Measurements from ENCODE around the gene CPNE1.
A peak's percentile ranks its signal among the peaks of the same experiment; 100 is the strongest.
"Not testable (repeated sequence)": the region's sequence is repeated elsewhere in the genome, so short reads cannot be mapped to it uniquely, and the experiment has no call there.

The CPNE1 gene

DNA sequence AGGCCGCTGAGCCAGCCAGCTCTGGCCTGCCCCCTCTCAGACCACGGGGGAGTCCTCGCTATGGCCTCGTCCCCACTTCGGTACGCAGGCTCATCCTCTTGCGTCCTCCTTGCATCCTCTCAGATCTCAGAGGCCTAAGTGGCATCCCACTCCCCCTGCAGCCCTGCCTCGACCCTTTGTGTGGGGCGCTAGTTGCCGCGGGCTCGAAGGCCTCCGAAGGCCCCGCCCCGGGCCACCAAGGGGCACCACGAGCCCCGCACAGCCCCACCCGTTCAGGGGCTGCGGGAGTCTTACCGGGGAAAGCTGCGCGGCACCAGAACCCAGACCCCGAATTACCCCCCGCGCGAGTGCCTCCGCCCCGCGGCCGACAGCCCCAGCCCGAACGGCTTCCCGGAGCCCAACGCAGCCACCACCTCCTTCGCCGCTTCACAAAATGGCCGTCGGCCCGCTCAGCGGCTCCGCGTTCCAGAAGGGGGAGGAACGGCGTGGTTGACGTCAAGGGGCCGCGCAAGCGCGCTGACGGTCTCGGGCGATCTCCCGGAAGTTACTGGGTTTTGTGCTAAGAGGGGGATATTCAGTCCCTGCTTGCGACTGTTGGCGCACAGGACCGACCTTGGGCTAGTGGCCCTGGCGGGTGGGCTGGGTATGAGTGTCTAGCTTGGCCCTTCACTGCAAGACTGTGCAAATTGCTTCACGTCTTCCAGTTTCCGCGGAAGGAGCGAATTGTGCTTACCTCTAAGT lies at the start of gene CPNE1, which contains the start of gene RBM12:
Gene CPNE1, minus strand, starts transcription at position 435 of the 741 bp plus-strand sequence. CDS start 31,977 bp downstream, outside the sequence.
Gene RBM12, minus strand, starts transcription at position 435 of the 741 bp plus-strand sequence. CDS start 9,578 bp downstream, outside the sequence.
- peak; percentile 94 for DNase-seq

DNA sequence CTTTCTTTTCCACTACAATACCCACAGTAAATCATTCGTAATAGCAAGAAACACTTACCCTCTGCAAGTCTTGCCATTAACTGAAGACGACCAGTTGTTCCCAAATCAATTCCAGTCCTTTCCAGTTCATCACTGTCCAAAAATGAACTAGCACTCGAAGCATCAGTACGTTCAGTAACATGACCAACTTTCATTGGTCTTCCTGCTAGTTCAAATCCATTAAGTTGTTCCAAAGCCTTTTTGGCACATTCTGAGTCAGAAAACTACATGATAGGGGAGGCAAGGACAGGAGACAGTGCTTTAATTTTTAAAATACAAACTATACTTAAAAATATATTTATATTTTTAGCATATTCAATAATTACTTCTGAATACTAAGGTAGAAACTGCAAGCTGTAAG lies 49.4 kb upstream of the CPNE1 start:
- no peak for DNase-seq

DNA sequence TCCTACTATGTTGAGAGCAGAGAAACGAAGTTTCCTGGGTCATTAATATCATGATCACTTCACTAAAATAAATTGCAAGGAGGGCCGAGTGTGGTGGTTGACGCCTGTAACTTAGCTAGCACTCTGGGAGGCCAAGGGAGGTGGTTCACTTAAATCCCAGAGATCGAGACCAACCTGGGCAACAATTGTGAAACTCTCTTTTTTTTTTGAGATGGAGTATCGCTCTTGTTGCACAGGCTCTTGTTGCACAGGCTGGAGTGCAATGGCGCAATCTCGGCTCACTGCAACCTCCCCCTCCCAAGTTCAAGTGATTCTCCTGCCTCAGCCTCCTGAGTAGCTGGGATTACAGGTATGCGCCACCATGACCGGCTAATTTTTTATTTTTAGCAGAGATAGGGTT lies 48.4 kb upstream of the CPNE1 start:
- DNase-seq, result not testable (repeated sequence)

DNA sequence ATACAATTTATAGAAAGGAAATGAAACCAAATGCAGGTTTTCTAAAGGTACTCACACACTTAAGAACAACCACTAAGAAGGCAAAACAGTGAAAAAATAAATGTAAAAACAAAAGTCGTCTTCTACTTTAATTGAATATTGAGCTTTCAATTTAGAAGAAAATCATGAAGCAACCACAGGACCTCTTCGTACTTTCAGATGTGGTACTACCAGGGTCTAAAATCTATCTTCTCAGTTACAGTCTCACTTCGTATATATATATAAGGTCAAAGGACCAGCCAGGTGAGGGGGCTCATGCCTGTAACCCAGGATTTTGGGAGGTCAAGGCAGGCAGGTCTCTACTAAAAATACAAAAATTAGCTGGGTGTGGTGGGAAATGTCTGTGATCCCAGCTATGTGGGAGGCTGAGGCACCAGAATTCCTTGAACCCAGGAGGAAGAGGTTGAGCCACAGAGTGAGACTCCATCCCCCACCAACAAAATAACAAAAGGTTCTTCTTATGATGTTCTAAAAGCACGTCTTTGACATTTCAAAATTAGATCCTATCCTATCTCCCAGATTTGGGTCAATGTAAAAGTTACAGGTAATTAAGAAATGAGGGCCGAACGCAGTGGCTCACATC lies 47.0 kb upstream of the CPNE1 start:
- no peak for DNase-seq

DNA sequence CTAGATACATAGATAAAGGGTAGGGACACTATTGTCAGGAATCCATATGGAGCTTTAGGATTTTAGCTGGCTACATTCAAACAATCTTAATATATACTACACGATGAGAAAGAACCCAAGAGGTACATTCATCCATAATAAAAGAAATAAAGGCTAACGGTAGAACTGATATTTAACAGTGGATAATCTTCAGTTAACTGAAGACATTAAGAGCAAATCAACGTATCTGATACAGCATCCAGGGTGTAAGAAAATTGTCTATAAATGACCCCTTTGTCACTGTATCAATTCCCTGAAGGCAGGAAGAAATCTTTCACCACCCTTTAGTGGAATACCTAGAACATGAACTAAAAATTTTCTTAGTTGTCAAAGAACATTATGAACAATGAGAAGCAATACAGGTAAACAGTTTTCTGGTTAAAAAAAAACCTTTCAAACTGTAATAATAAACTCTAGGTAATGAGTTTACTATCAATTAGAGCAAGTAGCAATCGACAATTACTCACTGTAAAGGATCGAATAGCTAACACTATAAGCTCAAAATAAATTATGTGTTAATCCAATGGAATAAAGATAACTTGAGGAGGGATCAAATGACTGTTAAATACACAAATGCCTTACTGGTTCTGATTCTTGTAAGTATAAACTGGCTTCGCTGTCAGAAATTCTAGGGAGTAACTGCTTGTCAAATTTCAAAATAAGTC lies 46.3 kb upstream of the CPNE1 start:
- no peak for DNase-seq

DNA sequence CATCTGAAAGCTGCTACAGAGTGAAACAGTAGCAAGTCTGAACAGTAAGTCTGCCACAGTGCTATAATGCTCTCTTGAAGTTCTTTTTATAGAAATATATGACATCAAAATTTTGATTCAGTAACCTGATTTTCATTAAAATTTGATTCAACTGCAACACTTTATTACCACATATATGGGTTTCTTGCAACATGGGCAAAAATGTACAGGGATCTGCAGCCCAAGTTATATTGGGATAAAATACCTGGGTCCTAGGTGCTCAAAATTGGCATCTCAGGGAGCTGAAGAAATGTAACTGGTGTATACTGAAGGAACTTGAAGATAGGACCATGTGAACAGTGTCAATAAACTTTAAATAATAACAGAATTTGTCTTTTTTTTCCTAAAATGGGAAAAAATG lies 45.3 kb upstream of the CPNE1 start:
- DNase-seq, result no peak

DNA sequence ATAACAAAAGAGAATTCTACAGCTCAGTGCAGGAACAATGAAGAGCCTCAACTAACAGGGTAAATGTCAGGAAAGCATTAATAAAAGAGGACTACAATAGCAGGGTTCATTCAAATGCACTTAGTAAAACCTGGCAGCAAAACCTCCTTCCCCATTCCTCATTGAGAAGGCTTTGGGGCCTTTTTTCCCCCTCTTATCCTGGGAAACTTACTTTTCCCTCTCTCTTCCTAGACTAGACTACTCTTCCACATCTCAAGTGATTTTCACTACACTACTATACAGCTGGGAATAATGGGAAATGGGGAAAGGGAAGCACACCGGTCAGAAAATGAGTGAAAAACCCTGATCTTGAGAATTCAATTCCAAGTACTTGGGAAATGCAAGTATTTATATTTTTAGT lies 44.6 kb upstream of the CPNE1 start:
- no peak for DNase-seq

DNA sequence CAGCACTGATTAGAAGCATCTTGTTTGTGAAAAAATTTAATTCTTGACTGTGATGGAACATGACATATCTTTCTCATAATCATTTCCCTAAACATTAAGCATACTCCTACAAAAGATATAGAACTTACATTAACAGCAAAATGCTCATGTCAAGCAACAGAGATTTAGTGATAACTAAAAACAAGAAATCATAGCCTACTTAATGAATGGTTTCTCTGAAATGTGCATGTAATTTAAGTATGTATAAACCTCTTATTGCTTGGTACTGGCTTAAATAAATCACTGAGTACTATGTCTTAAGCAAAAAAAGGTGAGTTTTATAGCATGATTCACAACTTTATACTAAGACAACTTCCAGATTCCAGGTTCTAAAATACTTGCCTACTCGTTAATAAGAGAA lies 43.8 kb upstream of the CPNE1 start:
- DNase-seq, result no peak

DNA sequence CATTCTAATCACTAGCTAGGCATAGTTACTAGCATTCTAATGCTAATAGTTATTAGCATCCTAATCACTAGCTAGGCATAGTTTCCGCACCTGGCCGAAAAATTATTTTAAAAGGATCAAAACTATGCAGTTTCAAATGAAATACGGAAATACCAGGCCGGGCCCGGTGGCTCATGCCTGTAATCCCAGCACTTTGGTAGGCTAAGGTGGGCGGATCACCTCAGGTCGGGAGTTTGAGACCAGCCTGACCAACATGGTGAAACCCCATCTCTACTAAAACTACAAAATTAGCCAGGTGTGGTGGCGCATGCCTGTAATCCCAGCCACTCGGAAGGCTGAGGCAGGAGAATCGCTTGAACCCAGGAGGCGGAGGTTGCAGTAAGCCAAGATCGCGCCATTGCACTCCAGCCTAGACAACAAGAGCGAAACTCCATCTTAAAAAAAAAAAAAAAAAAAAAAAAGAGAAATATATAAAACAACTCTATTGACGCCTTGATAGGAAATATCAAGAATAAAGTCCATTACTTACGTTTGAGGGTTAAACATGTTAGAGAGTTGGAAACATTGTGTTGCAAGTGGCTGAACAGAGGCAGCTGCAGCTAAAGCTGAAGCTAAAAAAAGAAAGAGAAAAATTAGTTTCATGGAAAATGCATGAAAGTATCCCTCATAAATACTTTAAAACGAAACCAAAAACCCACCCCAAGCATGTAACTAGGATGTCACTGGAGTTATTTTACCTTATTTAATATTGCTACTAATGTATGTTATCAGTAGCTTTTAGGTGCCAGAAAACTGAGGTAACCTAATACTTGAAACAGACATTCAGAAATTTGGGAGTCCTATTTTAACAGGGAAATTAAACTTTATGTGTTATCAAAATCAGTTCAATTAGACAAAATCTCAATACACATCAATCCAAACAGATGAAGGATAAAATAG lies 42.2 kb upstream of the CPNE1 start:
- DNase-seq, result not testable (repeated sequence)

DNA sequence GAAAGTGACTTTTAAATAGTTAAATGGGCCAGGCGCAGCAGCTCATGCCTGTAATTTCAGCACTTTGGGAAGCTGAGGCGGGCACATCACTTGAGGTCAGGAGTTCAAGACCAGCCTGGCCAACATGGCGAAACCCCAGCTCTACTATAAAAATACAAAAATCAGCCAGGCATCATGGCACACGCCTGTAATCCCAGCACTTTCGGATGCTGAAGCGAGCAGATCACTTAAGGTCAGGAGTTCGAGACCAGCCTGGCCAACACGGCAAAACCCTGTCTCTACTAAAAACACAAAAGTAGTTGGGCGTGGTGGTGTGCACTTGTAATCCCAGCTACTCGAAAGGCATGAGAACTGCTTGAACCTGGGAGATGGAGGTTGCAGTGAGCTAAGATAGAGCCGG lies 41.2 kb upstream of the CPNE1 start:
- DNase-seq, result not testable (repeated sequence)

DNA sequence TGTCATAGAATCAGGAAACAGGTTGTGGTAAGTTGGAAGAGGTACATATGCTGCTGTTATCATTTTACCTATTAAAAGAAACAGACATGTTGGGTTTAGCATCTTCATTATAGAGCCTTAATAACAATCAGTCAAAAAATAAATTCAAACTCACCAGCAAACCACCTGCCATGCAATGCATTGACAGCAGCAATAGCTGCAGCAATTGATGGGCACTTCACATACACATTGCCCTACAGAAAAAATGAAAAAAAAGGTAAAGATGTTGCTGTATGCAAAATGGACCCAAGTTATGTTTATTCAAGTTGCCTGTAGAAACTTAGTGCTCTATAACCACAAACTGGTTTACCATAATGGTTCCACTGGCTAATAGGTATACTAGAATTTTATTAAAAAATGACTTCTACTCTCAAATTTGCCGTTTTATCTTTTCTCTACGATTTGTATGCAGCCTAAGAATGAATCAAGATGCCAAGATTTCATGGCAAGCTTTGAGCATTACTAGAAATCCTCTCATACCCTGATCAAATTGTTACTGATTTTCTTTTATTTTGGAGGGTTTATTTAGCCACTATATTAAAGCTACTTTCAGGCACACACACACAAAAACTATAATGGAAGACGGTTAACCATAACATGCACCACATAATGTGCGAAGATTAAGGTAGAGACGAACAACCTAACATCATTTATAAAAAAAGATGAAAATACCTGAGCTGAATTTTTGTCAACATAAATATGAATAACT lies 40.0 kb upstream of the CPNE1 start:
- no peak for DNase-seq

DNA sequence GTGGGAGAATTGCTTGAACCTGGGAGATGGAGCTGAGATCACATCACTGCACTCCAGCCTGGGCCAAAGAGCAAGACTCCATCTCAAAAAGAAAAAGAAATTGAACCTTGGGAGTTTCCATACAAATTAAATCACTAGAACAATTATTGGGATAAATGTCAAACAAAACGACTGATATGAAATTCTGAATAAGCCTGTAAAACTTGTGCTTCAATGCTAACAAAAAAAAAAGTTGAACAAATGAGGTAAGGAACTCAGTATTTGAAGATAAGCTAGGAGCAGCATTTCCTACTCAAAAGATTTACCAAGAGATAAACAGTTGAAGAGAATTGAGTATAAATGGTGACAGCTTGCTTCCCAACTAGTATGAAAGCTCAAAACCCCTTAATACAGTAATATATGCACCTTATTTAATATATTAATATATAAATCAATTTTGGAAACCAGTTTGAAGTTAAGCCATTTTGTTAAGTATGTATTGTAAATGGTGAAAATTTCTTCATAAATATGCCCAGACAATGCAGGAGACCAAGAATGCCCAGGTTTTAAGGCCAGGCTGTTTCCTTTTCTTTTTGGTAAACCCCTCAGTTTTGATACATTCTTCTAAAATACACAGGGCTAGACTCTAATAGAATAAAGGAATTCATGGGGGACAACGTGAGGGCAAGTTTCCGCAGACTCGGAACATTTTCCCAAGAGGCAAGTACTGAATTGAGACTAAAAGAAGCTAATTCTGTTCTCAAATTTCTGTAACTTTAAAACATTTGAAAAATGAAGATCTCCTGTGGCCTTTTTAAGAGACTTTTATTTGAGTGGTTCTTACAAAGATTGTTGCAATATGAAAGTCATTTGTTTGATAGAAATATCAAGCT lies 38.4 kb upstream of the CPNE1 start:
- DNase-seq, result no peak

DNA sequence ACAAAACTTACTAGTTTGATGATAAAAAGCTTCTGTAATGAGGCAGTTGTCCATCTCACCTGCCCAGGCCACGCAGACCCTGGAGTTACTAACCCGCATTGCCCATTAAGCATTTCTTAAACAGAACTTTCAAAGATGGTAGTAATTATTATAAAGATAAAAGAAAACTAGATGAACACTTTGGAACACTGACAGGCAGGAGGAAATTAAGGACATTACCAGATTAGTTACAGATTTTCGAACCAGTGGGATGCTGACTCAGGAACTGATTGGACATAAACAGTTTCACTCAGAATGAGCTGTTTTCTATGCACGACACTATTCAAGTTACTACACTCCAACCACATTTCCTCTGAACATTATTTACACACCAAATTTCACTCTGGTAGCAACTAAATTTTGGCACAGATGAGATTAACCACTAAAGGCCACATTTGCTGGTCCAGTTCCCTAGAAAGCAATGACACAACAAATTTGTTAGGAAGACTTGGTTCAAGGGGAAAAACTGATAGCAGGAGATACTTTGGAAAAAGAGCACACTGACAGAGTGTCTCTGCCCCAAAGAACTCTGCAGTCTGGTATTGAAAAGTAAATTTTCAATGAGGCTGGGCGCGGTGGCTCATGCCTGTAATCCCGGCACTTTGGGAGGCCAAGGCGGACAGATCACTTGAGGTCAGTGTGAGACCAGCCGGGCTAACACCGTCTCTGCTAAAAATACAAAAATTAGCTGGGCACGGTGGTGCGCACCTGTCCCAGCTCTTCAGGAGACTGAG lies 37.5 kb upstream of the CPNE1 start:
- no peak for DNase-seq

DNA sequence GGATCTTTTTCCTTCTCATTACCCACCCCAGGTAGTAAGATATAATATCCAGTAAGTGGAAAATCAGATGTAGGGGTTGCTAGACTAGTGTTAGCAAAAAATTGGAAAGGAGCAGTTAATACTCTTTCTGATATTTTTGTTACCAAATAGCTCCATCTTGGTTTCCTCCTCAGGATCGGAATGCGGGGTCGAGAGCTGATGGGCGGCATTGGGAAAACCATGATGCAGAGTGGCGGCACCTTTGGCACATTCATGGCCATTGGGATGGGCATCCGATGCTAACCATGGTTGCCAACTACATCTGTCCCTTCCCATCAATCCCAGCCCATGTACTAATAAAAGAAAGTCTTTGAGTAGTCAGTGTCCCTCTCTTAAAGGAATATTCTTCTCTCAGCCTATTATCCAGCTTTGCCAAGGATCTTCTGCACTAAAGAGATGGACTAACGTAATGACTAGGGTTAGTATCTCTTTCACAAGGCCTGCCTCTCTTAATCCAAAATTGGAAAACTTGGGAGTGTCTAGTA lies 36.0 kb upstream of the CPNE1 start:
- no peak for DNase-seq

DNA sequence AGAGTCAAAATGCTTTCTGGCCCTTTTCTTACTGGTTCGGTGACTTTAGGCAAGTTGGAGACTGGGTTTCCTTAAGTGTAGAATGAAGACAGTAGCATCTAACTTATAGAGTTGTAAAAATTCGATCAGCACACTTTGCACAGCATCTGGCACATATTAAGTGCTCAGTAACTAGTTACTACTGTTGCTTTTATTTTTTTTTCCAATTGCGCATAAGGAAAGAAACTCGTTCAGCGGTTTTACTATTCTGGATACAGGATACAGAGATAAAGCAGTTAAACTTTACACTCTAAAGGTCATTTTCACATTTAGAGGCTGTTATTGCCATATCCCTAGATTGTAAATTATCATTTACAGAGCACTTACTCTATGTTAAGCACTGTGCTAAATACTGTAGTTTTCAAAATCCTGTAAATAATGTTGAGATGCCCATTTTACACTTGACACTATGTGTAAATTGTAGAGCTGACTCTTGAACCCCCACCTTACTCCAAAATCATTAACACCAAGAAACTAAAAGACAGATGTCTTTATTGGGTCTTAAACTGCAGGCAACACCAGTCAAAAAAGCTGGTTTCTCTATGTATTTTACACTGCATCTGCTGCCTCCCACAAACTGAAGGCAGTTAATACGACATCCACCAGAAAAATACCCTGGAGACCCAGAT lies 35.4 kb upstream of the CPNE1 start:
- DNase-seq, result no peak

DNA sequence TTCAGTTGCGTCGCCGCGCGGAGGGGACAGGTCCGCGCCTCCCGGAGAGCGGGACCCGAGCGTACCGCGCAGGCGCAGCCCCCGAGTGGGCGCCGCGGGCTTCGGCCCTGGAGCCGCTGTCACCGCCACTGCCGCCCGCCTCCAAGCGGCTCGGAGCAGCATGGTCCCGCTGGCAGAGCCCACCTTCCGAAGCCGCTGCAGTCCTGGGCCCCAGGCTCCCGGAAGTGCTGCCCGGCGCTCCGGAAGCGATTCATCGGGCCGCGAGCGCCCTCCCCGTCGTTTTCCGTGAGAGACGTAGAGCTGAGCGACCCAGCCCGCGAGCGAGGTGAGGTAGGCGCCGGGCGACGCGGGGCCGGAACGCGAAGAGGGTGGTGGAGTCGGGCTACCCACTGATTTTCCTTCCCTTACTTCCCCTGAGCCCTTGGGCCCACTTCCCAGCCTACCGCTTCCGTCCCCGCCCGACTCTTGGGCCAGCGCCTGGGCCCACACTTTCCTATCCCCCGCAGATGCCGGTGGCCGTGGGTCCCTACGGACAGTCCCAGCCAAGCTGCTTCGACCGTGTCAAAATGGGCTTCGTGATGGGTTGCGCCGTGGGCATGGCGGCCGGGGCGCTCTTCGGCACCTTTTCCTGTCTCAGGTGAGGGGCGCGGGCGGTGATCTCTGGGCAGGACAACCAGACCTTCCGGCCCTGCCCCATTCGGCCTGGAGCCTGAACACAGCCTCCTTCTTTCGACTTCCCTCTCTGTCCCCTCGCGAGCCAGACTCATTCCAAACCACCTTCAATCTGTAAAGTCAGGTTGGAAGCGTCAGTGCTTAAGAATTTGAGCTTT lies 34.6 kb upstream of the CPNE1 start, which contains the start of the genes NFS1 and ROMO1:
Gene NFS1, minus strand, starts transcription at position 226 of the 830 bp plus-strand sequence. Its CDS starts 64 bp downstream, at position 162.
Gene ROMO1, plus strand, starts transcription at position 279 of the 830 bp plus-strand sequence. Its CDS starts 228 bp downstream, at position 507.
- peak; percentile 88 to 89 for DNase-seq

DNA sequence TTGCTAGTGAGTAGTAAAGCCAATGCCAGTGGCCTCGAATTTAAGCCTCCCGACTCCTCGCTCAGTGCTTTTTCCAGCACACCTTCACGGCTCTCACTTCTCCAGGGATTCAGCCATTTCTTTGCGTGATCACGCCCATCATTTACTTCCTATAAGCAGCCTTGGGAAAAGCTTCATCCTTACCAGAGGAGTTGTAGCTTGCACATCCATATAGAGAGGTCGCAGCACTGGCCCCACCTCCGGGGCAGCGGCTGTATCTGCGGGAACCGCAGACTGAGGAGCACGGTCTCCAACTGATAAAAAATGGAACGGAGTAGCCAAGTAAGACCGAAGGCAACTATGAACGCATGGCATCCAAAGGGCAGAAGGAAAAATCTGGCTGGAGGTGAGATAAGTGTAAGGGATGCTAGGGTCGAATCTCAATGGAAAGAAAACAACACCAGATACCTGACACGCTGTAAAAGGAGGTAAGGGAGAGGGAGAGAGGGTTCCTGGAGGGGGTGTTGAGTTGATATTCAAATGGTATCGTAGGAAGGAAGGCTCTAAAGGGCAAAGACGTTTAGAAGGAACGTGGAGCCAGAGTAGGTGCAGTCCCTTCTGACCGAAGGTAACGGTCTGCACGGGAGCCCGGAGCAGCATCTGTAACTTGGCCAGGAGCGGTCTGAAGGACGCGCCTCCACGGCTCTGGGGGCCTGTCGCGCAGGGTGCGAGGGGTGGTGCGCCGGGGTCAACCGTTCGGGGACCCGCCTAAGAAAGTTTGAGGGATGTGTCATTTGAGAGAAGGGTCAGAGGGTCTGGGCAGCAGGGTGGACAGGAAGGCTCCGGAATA lies 33.8 kb upstream of the CPNE1 start:
- no peak for DNase-seq

All from CD4-positive, alpha-beta T cell treated with Interleukin-1 beta for 1 hour (primary cell).